Testis (tissue), 2 donors: ENCODE data around the gene CLDN14.

Experiments used
- POLR2A ChIP-seq: fragments of 450-650 bp; IDR thresholded peaks from one replicate; pipeline ENCODE4 v1.6.1; 2017; ENCODE audit warnings: antibody characterized with exemption, mild to moderate bottlenecking, moderate library complexity
- TF ChIP-seq, protein P1 (sequence below), 3 experiments: fragments of 450-650 bp in 2 of 3; fragments of 200-600 bp in 1 of 3; sonication (generic) in 1 of 3; IDR thresholded peaks; one replicate each; pipeline ENCODE4 v1.5.1; 2016 to 2019; ENCODE audit warnings: antibody characterized with exemption in 3 of 3, mild to moderate bottlenecking in 2 of 3, moderate library complexity in 1 of 3

DNA sequence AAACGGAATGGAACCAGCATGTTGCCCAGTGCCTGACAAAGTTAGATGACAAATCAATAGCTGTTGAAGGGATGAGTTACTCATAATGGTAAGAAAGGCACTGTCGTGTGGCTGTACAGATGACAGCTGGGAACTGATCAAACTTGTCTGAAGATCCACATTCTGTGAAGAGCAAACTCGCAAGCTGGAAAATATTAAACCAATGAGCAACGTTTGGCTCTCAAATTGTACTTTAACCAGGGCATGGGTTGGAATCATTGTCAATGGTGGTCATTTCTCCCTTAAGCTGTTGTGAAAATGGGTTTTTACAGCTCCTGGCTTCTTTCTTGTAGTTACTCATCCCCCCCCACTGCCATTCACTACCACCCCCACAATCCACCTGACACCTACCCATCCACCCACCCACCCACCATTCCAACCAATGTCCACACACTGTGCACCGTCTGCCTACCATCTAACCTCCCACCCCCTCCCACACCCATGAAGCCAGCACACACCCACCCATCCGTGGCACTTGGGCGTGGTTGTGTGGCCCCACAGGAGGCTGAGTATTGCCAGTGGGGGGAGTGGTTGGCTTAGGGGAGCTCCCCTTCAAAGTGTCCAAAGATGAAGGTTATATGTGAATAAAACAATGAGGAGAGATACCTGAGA, 46.7 kb downstream of the CLDN14 start:
- TF ChIP-seq POLR2A: no peak
- TF ChIP-seq, protein P1, sequence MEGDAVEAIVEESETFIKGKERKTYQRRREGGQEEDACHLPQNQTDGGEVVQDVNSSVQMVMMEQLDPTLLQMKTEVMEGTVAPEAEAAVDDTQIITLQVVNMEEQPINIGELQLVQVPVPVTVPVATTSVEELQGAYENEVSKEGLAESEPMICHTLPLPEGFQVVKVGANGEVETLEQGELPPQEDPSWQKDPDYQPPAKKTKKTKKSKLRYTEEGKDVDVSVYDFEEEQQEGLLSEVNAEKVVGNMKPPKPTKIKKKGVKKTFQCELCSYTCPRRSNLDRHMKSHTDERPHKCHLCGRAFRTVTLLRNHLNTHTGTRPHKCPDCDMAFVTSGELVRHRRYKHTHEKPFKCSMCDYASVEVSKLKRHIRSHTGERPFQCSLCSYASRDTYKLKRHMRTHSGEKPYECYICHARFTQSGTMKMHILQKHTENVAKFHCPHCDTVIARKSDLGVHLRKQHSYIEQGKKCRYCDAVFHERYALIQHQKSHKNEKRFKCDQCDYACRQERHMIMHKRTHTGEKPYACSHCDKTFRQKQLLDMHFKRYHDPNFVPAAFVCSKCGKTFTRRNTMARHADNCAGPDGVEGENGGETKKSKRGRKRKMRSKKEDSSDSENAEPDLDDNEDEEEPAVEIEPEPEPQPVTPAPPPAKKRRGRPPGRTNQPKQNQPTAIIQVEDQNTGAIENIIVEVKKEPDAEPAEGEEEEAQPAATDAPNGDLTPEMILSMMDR (IDR thresholded peaks at IDR 0.05): no peak
